GM12874 (cell line): ENCODE data around the gene SMURF2.

Source experiments
- CTCF ChIP-seq: IDR thresholded peaks from 2 replicates; pipeline ENCODE4 v1.5.1; 2011; ENCODE audit warnings: low read depth, mild to moderate bottlenecking, control low read depth, low read length, moderate library complexity; ENCODE audit not compliant: insufficient read depth

Gene SMURF2

GRCh38 chr17:64655704-64656103 lies 6.4 kb downstream of the SMURF2 start:
- TF ChIP-seq CTCF: no peak

GRCh38 chr17:64653985-64654355 lies 8.1 kb downstream of the SMURF2 start:
- TF ChIP-seq CTCF: no peak

GRCh38 chr17:64653325-64653984 lies 8.7 kb downstream of the SMURF2 start:
- TF ChIP-seq CTCF: no peak

- no peak for TF ChIP-seq CTCF
Measured at GRCh38 chr17:64651889-64652288, 10.2 kb downstream of the SMURF2 start.

- no peak for TF ChIP-seq CTCF
Measured at GRCh38 chr17:64648234-64648633, 13.9 kb downstream of the SMURF2 start.

- TF ChIP-seq CTCF: no peak
Measured at GRCh38 chr17:64647817-64648216, 14.3 kb downstream of the SMURF2 start.

- TF ChIP-seq CTCF: no peak
Measured at GRCh38 chr17:64639516-64639915, 22.6 kb downstream of the SMURF2 start.
